Esophagus muscularis mucosa (tissue), 3 donors: ENCODE results near the gene ARL17B.
"Not testable (repeated sequence)": the region's sequence is repeated elsewhere in the genome, so short reads cannot be mapped to it uniquely, and the experiment has no call there.

ENCODE experiments used
- EP300 ChIP-seq: sonication (generic); formaldehyde crosslinking; IDR thresholded peaks from one replicate; pipeline ENCODE4 v1.6.1; 2017; ENCODE audit warnings: antibody characterized with exemption
- POLR2AphosphoS5 ChIP-seq, 2 donors: sonication (generic); formaldehyde crosslinking; IDR thresholded peaks; one replicate each; pipeline ENCODE4 v1.6.1; 2017; ENCODE audit warnings: antibody characterized with exemption in 2 of 2

GRCh38 chr17:46287587-46287986, 74.0 kb downstream of the ARL17B start:
- not testable (repeated sequence) for TF ChIP-seq POLR2AphosphoS5 (IDR thresholded peaks at IDR 0.05); EP300
